ENCODE data around the gene OR5W2.
"Not testable (repeated sequence)": the region's sequence is repeated elsewhere in the genome, so short reads cannot be mapped to it uniquely, and the experiment has no call there.

OR5W2 gene

DNA sequence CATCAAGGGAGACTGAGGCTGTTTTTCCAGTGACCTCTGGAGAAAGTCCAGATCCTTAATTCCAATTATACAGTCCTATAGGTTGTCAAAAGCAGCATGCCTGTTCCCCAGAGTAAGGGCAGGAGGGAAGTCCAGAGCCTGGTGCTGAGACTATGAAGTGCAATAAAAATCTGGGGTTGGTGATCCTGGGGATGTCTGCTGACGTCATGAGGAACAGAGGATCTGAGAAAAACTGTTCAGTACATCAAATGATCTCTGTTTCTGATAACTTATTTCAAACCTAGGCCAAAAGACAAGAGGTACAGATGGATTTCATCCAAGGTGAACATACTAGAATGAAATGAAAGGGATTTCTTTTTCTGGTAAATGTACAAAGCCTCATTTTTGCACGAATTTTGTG lies 12.1 kb downstream of the OR5W2 start:
- no peak for DNase-seq (ENCODE audit: low spot score)
- no peak for TF ChIP-seq CTCF (IDR thresholded peaks at IDR 0.05; ENCODE audit: extremely low read depth, insufficient read depth, missing control alignments)
- in situ Hi-C loops (cut with MboI; ENCODE audit: low pct_unique_long_range_greater_than_20kb, low sequenced_read_pairs, unreplicated experiment) = no loop called here

DNA sequence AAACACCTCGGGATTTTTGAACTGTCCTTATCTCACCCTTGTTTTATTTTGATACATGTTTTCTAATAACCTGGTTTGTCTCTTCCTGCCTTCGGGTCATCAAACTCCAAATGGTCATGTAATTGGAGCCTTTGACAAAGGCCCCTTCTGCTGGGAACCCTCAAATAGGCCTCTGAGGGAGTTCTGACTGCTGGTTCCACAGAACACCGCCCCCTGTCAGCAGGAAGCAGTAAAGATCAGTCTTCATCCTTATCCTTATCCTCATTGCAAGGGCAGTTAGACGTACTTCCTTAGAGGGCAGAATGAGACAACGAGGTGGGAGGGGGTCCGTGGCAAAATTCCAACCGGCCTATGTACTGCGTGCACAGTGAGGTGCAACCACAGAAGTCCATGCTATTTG lies 19.2 kb downstream of the OR5W2 start:
- no peak for TF ChIP-seq CTCF (IDR thresholded peaks at IDR 0.05; ENCODE audit: extremely low read depth, insufficient read depth, missing control alignments)
- in situ Hi-C loops (cut with MboI; ENCODE audit: low pct_unique_long_range_greater_than_20kb, low sequenced_read_pairs, unreplicated experiment) = no loop called here
- DNase-seq (ENCODE audit: low spot score) = no peak

GRCh38 chr11:55885481-55885880 lies 28.9 kb downstream of the OR5W2 start:
- DNase-seq (ENCODE audit: low spot score); in situ Hi-C loops (cut with MboI; ENCODE audit: low pct_unique_long_range_greater_than_20kb, low sequenced_read_pairs, unreplicated experiment): not testable (repeated sequence)

GRCh38 chr11:55884995-55885394 lies 29.4 kb downstream of the OR5W2 start:
- in situ Hi-C loops (cut with MboI; ENCODE audit: low pct_unique_long_range_greater_than_20kb, low sequenced_read_pairs, unreplicated experiment) = not testable (repeated sequence)

DNA sequence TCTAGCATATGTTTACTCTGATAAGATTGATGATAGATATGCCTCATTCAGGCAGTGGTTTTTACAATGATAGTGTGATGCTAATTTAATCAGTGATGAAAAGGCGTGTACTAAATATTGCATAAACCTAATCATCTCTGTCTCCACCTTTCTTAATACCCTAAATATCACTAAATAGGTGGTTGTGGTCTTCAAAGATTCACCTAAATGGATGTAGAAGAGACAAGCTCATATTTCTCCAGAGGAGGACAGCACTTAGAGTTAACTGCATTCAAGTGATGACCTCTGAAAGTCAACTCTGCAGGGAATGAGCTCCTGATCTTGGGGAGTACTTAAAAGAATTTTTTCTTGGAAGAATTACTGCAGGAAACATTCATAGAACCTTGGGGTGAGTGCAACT lies 31.4 kb downstream of the OR5W2 start, which contains the start of gene TRIM51:
Gene TRIM51, plus strand, starts transcription at position 301 of the 400 bp plus-strand sequence. CDS start 2,132 bp downstream, outside the sequence.
- DNase-seq (ENCODE audit: low spot score); in situ Hi-C loops (cut with MboI; ENCODE audit: low pct_unique_long_range_greater_than_20kb, low sequenced_read_pairs, unreplicated experiment): not testable (repeated sequence)

More at GRCh38 chr11:55884995-55885394, 29.4 kb downstream of the OR5W2 start:
- DNase-seq (ENCODE audit: low spot score) = not testable (repeated sequence)

DNA sequence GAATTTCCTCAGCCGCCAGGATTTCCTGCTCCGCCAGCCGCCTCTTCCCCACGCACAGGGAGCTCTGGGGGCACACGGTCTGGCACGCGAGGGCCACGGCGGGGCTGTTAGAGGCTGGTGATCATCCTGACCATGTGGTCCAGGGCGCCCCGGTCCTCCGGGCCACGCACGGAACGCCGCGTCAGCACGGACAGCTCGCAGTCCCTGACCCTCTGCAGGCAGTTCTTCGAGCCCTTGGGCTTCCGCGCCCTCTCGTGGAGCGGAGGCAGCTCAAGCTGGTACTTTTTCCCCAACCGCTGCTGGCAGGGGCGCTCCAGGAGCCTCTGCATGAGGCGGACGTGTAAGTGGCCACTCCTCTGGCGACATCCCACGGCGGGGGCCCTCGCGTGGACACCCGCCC lies 41.2 kb downstream of the OR5W2 start:
- DNase-seq (ENCODE audit: low spot score); in situ Hi-C loops (cut with MboI; ENCODE audit: low pct_unique_long_range_greater_than_20kb, low sequenced_read_pairs, unreplicated experiment): not testable (repeated sequence)

DNA sequence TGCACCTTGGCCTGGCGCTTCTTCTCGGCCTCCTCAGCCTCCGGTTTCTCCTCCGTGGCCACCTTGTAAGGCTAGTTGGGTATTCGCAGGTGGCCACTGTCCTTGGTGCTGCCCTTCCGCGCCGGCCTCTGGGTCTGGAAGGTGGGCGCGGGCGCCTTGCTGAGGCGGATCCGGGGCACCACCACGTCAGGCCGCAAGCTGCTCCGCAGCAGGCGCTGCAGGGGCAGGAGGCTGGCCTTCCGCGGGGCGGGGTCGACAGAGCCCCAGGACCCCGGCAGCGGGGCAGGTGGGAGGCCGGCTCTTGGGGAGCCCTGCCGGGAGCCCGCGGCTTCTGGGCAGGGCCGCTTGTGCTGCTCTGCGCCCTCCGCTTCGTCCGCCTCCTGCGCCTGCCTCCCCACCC lies 41.7 kb downstream of the OR5W2 start:
- in situ Hi-C loops (cut with MboI; ENCODE audit: low pct_unique_long_range_greater_than_20kb, low sequenced_read_pairs, unreplicated experiment); DNase-seq (ENCODE audit: low spot score): not testable (repeated sequence)

GRCh38 chr11:55867354-55867753 lies 47.0 kb downstream of the OR5W2 start:
- in situ Hi-C loops (cut with MboI; ENCODE audit: low pct_unique_long_range_greater_than_20kb, low sequenced_read_pairs, unreplicated experiment); DNase-seq (ENCODE audit: low spot score): not testable (repeated sequence)
